Endothelial cell of umbilical vein (primary cell): ENCODE results near the gene ADSL. TPM values are rescaled to one million over a fixed set of nuclear protein-coding genes. Genes with fewer than 3 reads are reported as not detected.

ENCODE experiments used
- BruUV-seq: library from RNA; stranded (reverse); fragments of 400-500 nt; replicated peaks from 2 replicates; lab custom pipeline; 2021; lab: Mats Ljungman, UMichigan
- CTCF ChIA-PET: fragments of 300-600, 350-600 bp; sonication (Branson Sonifier 250); formaldehyde crosslinking; loops from one replicate; lab custom pipeline; 2021; ENCODE audit warnings: antibody characterized with exemption, inconsistent platforms; lab: Charles Lee
- POLR2A ChIA-PET: fragments of 300-600, 350-600 bp; sonication (Branson Sonifier 250); formaldehyde crosslinking; loops from one replicate; lab custom pipeline; 2021; ENCODE audit warnings: antibody characterized with exemption, inconsistent platforms; lab: Charles Lee
- DNase-seq: peaks from one replicate; pipeline ENCODE4 v3.0.0-alpha.2; 2011; ENCODE audit warnings: low read depth, low spot score
- FAIRE-seq: peaks from 2 replicates; lab custom pipeline; 2011; peaks lifted over from hg19 to GRCh38; lab: Jason Lieb, UNC
- H2AFZ ChIP-seq: 2 replicates; pipeline ENCODE4 v1.6.0; 2012; ENCODE audit warnings: low read depth, low read length, control low read depth, inconsistent platforms
- H3K27ac ChIP-seq: 2 replicates; pipeline ENCODE4 v1.5.1; 2011; ENCODE audit warnings: low read depth, mild to moderate bottlenecking, control low read depth, low read length, moderate library complexity; ENCODE audit not compliant: insufficient read depth
- H3K27me3 ChIP-seq, 2 experiments: 2 replicates each; pipeline versions ENCODE4 v1.6.0 to v1.6.1; 2011; ENCODE audit warnings: low read length in 2 of 2, mixed read lengths in 1 of 2; ENCODE audit not compliant: control insufficient read depth in 2 of 2, insufficient read depth in 2 of 2
- H3K36me3 ChIP-seq, 2 experiments: 2 replicates in 1 of 2; 3 replicates in 1 of 2; pipeline ENCODE4 v1.5.1; 2011; ENCODE audit warnings: low read length in 2 of 2, mild to moderate bottlenecking in 1 of 2, moderate library complexity in 1 of 2; ENCODE audit not compliant: control insufficient read depth in 2 of 2, insufficient read depth in 2 of 2; ENCODE audit errors: extremely low read depth in 1 of 2
- H3K4me1 ChIP-seq: 3 replicates; pipeline ENCODE4 v1.5.1; 2011; ENCODE audit warnings: mild to moderate bottlenecking, low read length; ENCODE audit not compliant: control insufficient read depth, insufficient read depth; ENCODE audit errors: extremely low read depth
- H3K4me2 ChIP-seq: 2 replicates; pipeline ENCODE4 v1.6.1; 2011; ENCODE audit warnings: low read length, control low read depth, mixed read lengths; ENCODE audit not compliant: insufficient read depth
- H3K4me3 ChIP-seq, 3 experiments: fragments of 200-600 bp in 1 of 3; sonication (generic), shearing (Covaris generic) in 1 of 3; replicated peaks in 1 of 3; 2 replicates each; pipeline ENCODE4 v1.5.1; 2011 to 2016; ENCODE audit warnings: control low read depth in 3 of 3, low read length in 3 of 3, mild to moderate bottlenecking in 2 of 3, inconsistent platforms in 1 of 3, low read depth in 1 of 3, moderate library complexity in 1 of 3; ENCODE audit not compliant: insufficient read depth in 1 of 3
- H3K79me2 ChIP-seq: 2 replicates; pipeline ENCODE4 v1.6.0; 2012; ENCODE audit warnings: low read length, inconsistent platforms; ENCODE audit not compliant: control insufficient read depth, insufficient read depth
- H3K9ac ChIP-seq: replicated peaks from 2 replicates; pipeline ENCODE3; 2011; ENCODE audit warnings: low read length, control low read depth; ENCODE audit not compliant: insufficient read depth; ENCODE audit errors: extremely low read depth
- H3K9me1 ChIP-seq: replicated peaks from 3 replicates; pipeline ENCODE4 v1.6.0; 2011; ENCODE audit warnings: mild to moderate bottlenecking, low read length; ENCODE audit not compliant: control insufficient read depth, insufficient read depth; ENCODE audit errors: extremely low read depth
- H3K9me3 ChIP-seq: replicated peaks from 2 replicates; pipeline ENCODE4 v1.5.1; 2012; ENCODE audit warnings: low read length, inconsistent platforms; ENCODE audit not compliant: control insufficient read depth, insufficient read depth
- H4K20me1 ChIP-seq: replicated peaks from 2 replicates; pipeline ENCODE3; 2011; ENCODE audit warnings: mild to moderate bottlenecking, low read length; ENCODE audit not compliant: control insufficient read depth, insufficient read depth; ENCODE audit errors: extremely low read depth
- CTCF ChIP-seq, 2 donors: IDR thresholded peaks; 1 replicate in 1 of 2; 2 replicates in 1 of 2; pipeline ENCODE4 v1.5.1; 2011; ENCODE audit warnings: low read length in 2 of 2, mild to moderate bottlenecking in 2 of 2, moderate library complexity in 2 of 2, control low read depth in 1 of 2, inconsistent platforms in 1 of 2, low read depth in 1 of 2; ENCODE audit not compliant: insufficient read depth in 1 of 2; ENCODE audit errors: extremely low read depth in 1 of 2
- EZH2 ChIP-seq: IDR thresholded peaks from 2 replicates; pipeline ENCODE4 v1.6.1; 2012; ENCODE audit warnings: borderline replicate concordance, low read depth, mild to moderate bottlenecking, moderate library complexity, low read length, inconsistent platforms; ENCODE audit not compliant: severe bottlenecking
- FOS ChIP-seq: IDR thresholded peaks from 2 replicates; pipeline ENCODE4 v1.6.1; 2011; ENCODE audit warnings: mild to moderate bottlenecking, low read length, moderate library complexity, borderline replicate concordance; ENCODE audit not compliant: insufficient read depth
- GATA2 ChIP-seq: IDR thresholded peaks from 2 replicates; pipeline ENCODE4 v1.7.0; 2011; ENCODE audit warnings: low read depth, mild to moderate bottlenecking, moderate library complexity, mixed read lengths, low read length; ENCODE audit not compliant: insufficient read length, insufficient read depth
- JUN ChIP-seq: IDR thresholded peaks from 2 replicates; pipeline ENCODE4 v1.6.1; 2011; ENCODE audit warnings: borderline replicate concordance, low read depth; ENCODE audit not compliant: insufficient read length, insufficient read depth
- MAX ChIP-seq: IDR thresholded peaks from 2 replicates; pipeline ENCODE4 v1.6.1; 2011; ENCODE audit not compliant: insufficient read depth, insufficient read length
- MYC ChIP-seq: IDR thresholded peaks from one replicate; pipeline ENCODE4 v1.6.1; 2011; ENCODE audit warnings: mild to moderate bottlenecking, low read depth, low read length
- POLR2A ChIP-seq: IDR thresholded peaks from 2 replicates; pipeline ENCODE4 v1.6.1; 2012; ENCODE audit warnings: low read depth, mild to moderate bottlenecking, control low read depth, low read length
- POLR2AphosphoS5 ChIP-seq: IDR thresholded peaks from 2 replicates; pipeline ENCODE4 v1.6.1; 2012; ENCODE audit warnings: low read depth, mild to moderate bottlenecking, control low read depth, low read length, moderate library complexity; ENCODE audit not compliant: insufficient read depth
- dilution Hi-C: fragments of 300-500 bp; cut with MboI; formaldehyde crosslinking; loops from one replicate; pipeline ENCODE4 v1.15.0; 2019; ENCODE audit warnings: low sequenced_read_pairs; ENCODE audit not compliant: extremely low pct_ligation_motif_present
- intact Hi-C: fragments of 100-400 bp; cut with micrococcal nuclease; formaldehyde crosslinking; loops from one replicate; pipeline ENCODE4 v1.10.0; 2022
- polyA plus RNA-seq, 4 experiments: library from polyadenylated mRNA; depleted of rRNA in 3 of 4; stranded (reverse) in 3 of 4; unstranded in 1 of 4; fragments of >200 nt; gene quantifications; 2 replicates each; pipeline versions ENCODE4 v1.2.1 to v1.2.3, GENCODE V29; 2011 to 2012; ENCODE audit warnings: missing spikeins in 1 of 4
- total RNA-seq: library from RNA; stranded (reverse); gene quantifications from 2 replicates; pipeline ENCODE4 v1.2.3, GENCODE V29; 2021

ADSL gene
- total and polyA plus RNA-seq, 2 donors (not counting 3 experiments of a cell fraction or from before 2014, with no cell fraction given): 103 to 141 TPM

GRCh38 chr22:40429481-40429880 lies 83.2 kb downstream of the ADSL start:
- intact Hi-C loops (no loop called here), dilution Hi-C loops (no loop called here)
- no peaks in the 10 kb centered on the region for H3K27me3 ChIP-seq
- H2AFZ ChIP-seq: no peak overlapping the region
- no peaks in the 10 kb centered on the region for H3K4me1 ChIP-seq
- no peak overlapping the region for H3K9ac ChIP-seq
- H3K4me3 ChIP-seq: no peak overlapping the region
- no peak overlapping the region for H3K27ac ChIP-seq
- POLR2A ChIA-PET: no interaction called here
- TF ChIP-seq FOS (no peak), MYC (no peak), MAX (no peak), GATA2 (no peak), JUN (no peak), POLR2AphosphoS5 (no peak), POLR2A (no peak), EZH2 (no peak), CTCF (IDR thresholded peaks at IDR 0.05; ENCODE audit: extremely low read depth in 1 of 2, insufficient read depth in 1 of 2, low read depth in 1 of 2, low read length in 2 of 2) (no peak)
- H3K9me1 ChIP-seq: no peaks in the 10 kb centered on the region
- no peaks in the 10 kb centered on the region for H3K79me2 ChIP-seq
- no peaks in the 10 kb centered on the region for H3K9me3 ChIP-seq
- BruUV-seq: no TSS peak
- DNase-seq (no peak), FAIRE-seq (no peak)
- H4K20me1 ChIP-seq: no peaks in the 10 kb centered on the region
- no peak overlapping the region for H3K4me2 ChIP-seq
- CTCF ChIA-PET: interaction anchor here (0.8 kb wide), 1 partner anchor 217 kb away, joined by 5 read pairs; no protein-coding TSS in a partner anchor
- H3K36me3 ChIP-seq: peaks cover 0 to 31% of the 10 kb centered on the region in 2 experiments
